HG03457 (cell line): ENCODE data around the gene RTEL1.

Experiments used
- ATAC-seq: cut with Tn5 transposase; IDR thresholded peaks from one replicate; pipeline ENCODE4 v1.9.1; 2021; ENCODE audit warnings: moderate number of reproducible peaks; ENCODE audit not compliant: unreplicated experiment

RTEL1 gene

GRCh38 chr20:63738687-63739129 lies 80.6 kb downstream of the RTEL1 start:
- no peak for ATAC-seq

GRCh38 chr20:63739130-63740069 lies 81.3 kb downstream of the RTEL1 start, which contains the start of gene SLC2A4RG:
Gene SLC2A4RG (plus strand): TSS chr20:63739776. CDS start chr20:63739913, 137 bp downstream.
- no peak for ATAC-seq

GRCh38 chr20:63740070-63740626 lies 82.0 kb downstream of the RTEL1 start:
- no peak for ATAC-seq

GRCh38 chr20:63740627-63741353 lies 82.7 kb downstream of the RTEL1 start:
- ATAC-seq = no peak

- no peak for ATAC-seq
Observed at GRCh38 chr20:63741354-63741675, 83.2 kb downstream of the RTEL1 start.

GRCh38 chr20:63741676-63742380 lies 83.7 kb downstream of the RTEL1 start:
- no peak for ATAC-seq

- ATAC-seq = no peak
Observed at GRCh38 chr20:63742381-63743024, 84.4 kb downstream of the RTEL1 start.

- no peak for ATAC-seq
Observed at GRCh38 chr20:63743210-63743970, 85.3 kb downstream of the RTEL1 start.

GRCh38 chr20:63744158-63744557 lies 86.0 kb downstream of the RTEL1 start:
- no peak for ATAC-seq

GRCh38 chr20:63744574-63745423 lies 86.7 kb downstream of the RTEL1 start:
- no peak for ATAC-seq

GRCh38 chr20:63745424-63745805 lies 87.3 kb downstream of the RTEL1 start:
- no peak for ATAC-seq
